ENCODE measurements around the gene FNDC1. TPM values are rescaled to one million over a fixed set of nuclear protein-coding genes. Genes with fewer than 3 reads are reported as not detected.

FNDC1 gene
- total RNA-seq, 1 donor from 2014 or later, result not detected

- Histone ChIP-seq H3F3A (ENCODE audit: low read depth) (no peaks in the 10 kb centered on the region), H3K4me1 (no peaks in the 10 kb centered on the region), H3K4me2 (no peak overlapping the region), H3K4me3 (no peak overlapping the region), H3K9me3 (ENCODE audit: low read depth) (no peaks in the 10 kb centered on the region), H3K27me3 (peaks cover 45% of the 10 kb centered on the region), H4K20me1 (ENCODE audit: low read depth) (no peaks in the 10 kb centered on the region), H3K9ac (no peak overlapping the region), H2AFZ (replicated peaks) (no peak overlapping the region), H3K27ac (no peak overlapping the region), H3K36me3 (no peaks in the 10 kb centered on the region), H3K79me2 (ENCODE audit: low read depth) (no peaks in the 10 kb centered on the region)
- H3K27ac Mint-ChIP-seq, result no peak overlapping the region
- TF ChIP-seq EZH2 (IDR thresholded peaks at IDR 0.05) (no peak), EZH2phosphoT487 (IDR thresholded peaks at IDR 0.05) (no peak), CTCF (IDR thresholded peaks at IDR 0.05) (no peak)
- H3K4me1 Mint-ChIP-seq, result peaks cover 4% of the 10 kb centered on the region
- no peaks in the 10 kb centered on the region for H3K36me3 Mint-ChIP-seq
- DNase-seq (ENCODE audit: low spot score), result no peak
- H3K9me3 Mint-ChIP-seq, result peaks cover 5% of the 10 kb centered on the region
- peaks cover 11% of the 10 kb centered on the region for H3K27me3 Mint-ChIP-seq (ENCODE audit: insufficient read depth, low read depth)
- H3K4me3 Mint-ChIP-seq, result no peak overlapping the region
Measured at GRCh38 chr6:159238920-159239558, 69.8 kb downstream of the FNDC1 start.

- Histone ChIP-seq H3K27ac (no peak overlapping the region), H3K4me2 (no peak overlapping the region), H3K36me3 (no peaks in the 10 kb centered on the region), H3K9me3 (ENCODE audit: low read depth) (no peaks in the 10 kb centered on the region), H3K79me2 (ENCODE audit: low read depth) (no peaks in the 10 kb centered on the region), H3F3A (ENCODE audit: low read depth) (no peaks in the 10 kb centered on the region), H3K9ac (no peak overlapping the region), H2AFZ (replicated peaks) (no peak overlapping the region), H3K27me3 (no peaks in the 10 kb centered on the region), H3K4me1 (no peaks in the 10 kb centered on the region), H4K20me1 (ENCODE audit: low read depth) (no peaks in the 10 kb centered on the region), H3K4me3 (no peak overlapping the region)
- Mint-ChIP-seq H3K27me3 (ENCODE audit: insufficient read depth, low read depth) (peaks cover 6% of the 10 kb centered on the region), H3K36me3 (no peaks in the 10 kb centered on the region), H3K27ac (no peak overlapping the region), H3K9me3 (peaks cover 4% of the 10 kb centered on the region), H3K4me3 (no peak overlapping the region), H3K4me1 (peaks cover 3% of the 10 kb centered on the region)
- DNase-seq (ENCODE audit: low spot score), result no peak
- no peak for TF ChIP-seq CTCF (IDR thresholded peaks at IDR 0.05)
- TF ChIP-seq EZH2 (IDR thresholded peaks at IDR 0.05), result no peak
- TF ChIP-seq EZH2phosphoT487 (IDR thresholded peaks at IDR 0.05), result no peak
Measured at GRCh38 chr6:159249128-159249527, 79.9 kb downstream of the FNDC1 start.

- no peak overlapping the region for H3K4me3 Mint-ChIP-seq
- no peak overlapping the region for H3K27ac ChIP-seq
- peaks cover 6% of the 10 kb centered on the region for H3K27me3 Mint-ChIP-seq (ENCODE audit: insufficient read depth, low read depth)
- TF ChIP-seq EZH2 (IDR thresholded peaks at IDR 0.05) (no peak), CTCF (IDR thresholded peaks at IDR 0.05) (no peak), EZH2phosphoT487 (IDR thresholded peaks at IDR 0.05) (no peak)
- no peaks in the 10 kb centered on the region for H3K36me3 Mint-ChIP-seq
- H3K36me3 ChIP-seq, result no peaks in the 10 kb centered on the region
- no peaks in the 10 kb centered on the region for H3K27me3 ChIP-seq
- no peaks in the 10 kb centered on the region for H3F3A ChIP-seq (ENCODE audit: low read depth)
- H3K9me3 Mint-ChIP-seq, result peaks cover 2% of the 10 kb centered on the region
- no peak for DNase-seq (ENCODE audit: low spot score)
- H3K4me1 ChIP-seq, result no peaks in the 10 kb centered on the region
- no peaks in the 10 kb centered on the region for H3K79me2 ChIP-seq (ENCODE audit: low read depth)
- H3K9ac ChIP-seq, result no peak overlapping the region
- no peak overlapping the region for H3K4me2 ChIP-seq
- no peak overlapping the region for H2AFZ ChIP-seq (replicated peaks)
- no peak overlapping the region for H3K27ac Mint-ChIP-seq
- no peak overlapping the region for H3K4me3 ChIP-seq
- H4K20me1 ChIP-seq (ENCODE audit: low read depth), result no peaks in the 10 kb centered on the region
- H3K9me3 ChIP-seq (ENCODE audit: low read depth), result no peaks in the 10 kb centered on the region
- peaks cover 3% of the 10 kb centered on the region for H3K4me1 Mint-ChIP-seq
Measured at GRCh38 chr6:159249752-159250151, 80.6 kb downstream of the FNDC1 start.

Data from neural progenitor cell (in vitro differentiated cells).